PC-3 (cell line): ENCODE results near the gene PXMP4. TPM values are rescaled to one million over a fixed set of nuclear protein-coding genes. Genes with fewer than 3 reads are reported as not detected.

ENCODE experiments used
- ATAC-seq: fragments of 200-7000 bp; cut with Tn5 transposase; 2 replicates; pipeline ENCODE4 v1.9.1; 2020; ENCODE audit warnings: mild to moderate bottlenecking, moderate library complexity
- BruUV-seq: library from RNA; stranded (reverse); fragments of 400-500 nt; replicated peaks from 2 replicates; lab custom pipeline; 2021; lab: Mats Ljungman, UMichigan
- CTCF ChIA-PET: fragments of 300-600 bp; sonication (Branson Sonifier 250); formaldehyde crosslinking; loops from one replicate; lab custom pipeline; 2022; ENCODE audit warnings: antibody characterized with exemption; lab: Charles Lee
- POLR2A ChIA-PET: fragments of 300-600 bp; sonication (Branson Sonifier 250); formaldehyde crosslinking; loops from one replicate; lab custom pipeline; 2022; ENCODE audit warnings: antibody characterized with exemption; ENCODE audit not compliant: unreplicated experiment; lab: Charles Lee
- DNase-seq: peaks from one replicate; pipeline ENCODE4 v3.0.0-alpha.2; 2015
- H2AFZ ChIP-seq: fragments of 300-600 bp; sonication (generic); 2 replicates; pipeline ENCODE4 v1.6.0; 2016; ENCODE audit warnings: antibody characterized with exemption, low read length
- H3F3A ChIP-seq: fragments of 300-600 bp; sonication (generic); one replicate; pipeline ENCODE4 v1.6.0; 2017; ENCODE audit warnings: antibody characterized with exemption, low read length, control low read depth, mild to moderate bottlenecking; ENCODE audit not compliant: unreplicated experiment
- H3K27ac ChIP-seq: fragments of 300-600 bp; sonication (generic); 2 replicates; pipeline ENCODE4 v1.5.1; 2016; ENCODE audit warnings: mild to moderate bottlenecking, low read length
- H3K27me3 ChIP-seq: fragments of 300-600 bp; sonication (generic); 2 replicates; pipeline ENCODE4 v1.6.1; 2016; ENCODE audit warnings: low read length, mixed read lengths
- H3K36me3 ChIP-seq: fragments of 300-600 bp; sonication (generic); 2 replicates; pipeline ENCODE4 v1.6.1; 2016; ENCODE audit warnings: low read depth, mixed run types, low read length, mixed read lengths
- H3K4me1 ChIP-seq: fragments of 300-600 bp; sonication (generic); 2 replicates; pipeline ENCODE4 v1.5.1; 2016; ENCODE audit warnings: low read length; ENCODE audit not compliant: insufficient read depth
- H3K4me2 ChIP-seq: fragments of 300-600 bp; sonication (generic); 2 replicates; pipeline ENCODE4 v1.6.0; 2016; ENCODE audit warnings: low read length
- H3K4me3 ChIP-seq: fragments of 300-600 bp; sonication (generic); 2 replicates; pipeline ENCODE4 v1.5.1; 2016; ENCODE audit warnings: mild to moderate bottlenecking, low read length, mixed read lengths
- H3K79me2 ChIP-seq: fragments of 300-600 bp; sonication (generic); 2 replicates; pipeline ENCODE4 v1.6.1; 2017; ENCODE audit warnings: low read length, mixed read lengths
- H3K9ac ChIP-seq: fragments of 300-600 bp; sonication (generic); 2 replicates; pipeline ENCODE4 v1.6.0; 2016; ENCODE audit warnings: mild to moderate bottlenecking, low read length
- H3K9me2 ChIP-seq: fragments of 300-600 bp; sonication (generic); replicated peaks from 2 replicates; pipeline ENCODE4 v1.6.1; 2016; ENCODE audit warnings: mixed run types, low read length, mixed read lengths
- H3K9me3 ChIP-seq: fragments of 300-600 bp; sonication (generic); 2 replicates; pipeline ENCODE4 v1.6.1; 2016; ENCODE audit warnings: low read length, mixed read lengths
- H4K20me1 ChIP-seq: fragments of 300-600 bp; sonication (generic); 2 replicates; pipeline ENCODE4 v1.6.1; 2016; ENCODE audit warnings: low read length, mixed read lengths
- CTCF ChIP-seq: fragments of 300-600 bp; sonication (generic); conservative IDR thresholded peaks from 2 replicates; pipeline ENCODE4 v1.5.1; 2017; ENCODE audit warnings: antibody characterized with exemption, low read depth, mild to moderate bottlenecking, low read length
- EZH2 ChIP-seq: fragments of 300-600 bp; sonication (generic); IDR thresholded peaks from one replicate; pipeline ENCODE4 v1.6.1; 2017; ENCODE audit warnings: antibody characterized with exemption, mild to moderate bottlenecking, low read length; ENCODE audit not compliant: unreplicated experiment
- EZH2phosphoT487 ChIP-seq: fragments of 300-600 bp; sonication (generic); IDR thresholded peaks from 2 replicates; pipeline ENCODE4 v1.6.1; 2018; ENCODE audit warnings: mild to moderate bottlenecking, antibody characterized with exemption, low read length, borderline replicate concordance
- intact Hi-C: fragments of 100-400 bp; cut with micrococcal nuclease; formaldehyde crosslinking; loops from 2 replicates; pipeline ENCODE4 v1.9.0; 2023
- total RNA-seq: library from RNA; depleted of rRNA; stranded (reverse); fragments of >200 nt; gene quantifications from 2 replicates; pipeline ENCODE4 v1.2.3, GENCODE V29; 2014

Gene PXMP4
- total RNA-seq, 1 experiment from 2014 or later: not detected

GRCh38 chr20:33687370-33687915 is 32.7 kb downstream of the PXMP4 start:
- ATAC-seq: no peak
- H3K9me3 ChIP-seq: no peaks in the 10 kb centered on the region
- no peaks in the 10 kb centered on the region for H3K9me2 ChIP-seq
- CTCF ChIA-PET: no interaction called here
- H3K4me2 ChIP-seq: no peak overlapping the region
- H4K20me1 ChIP-seq: peaks cover 19% of the 10 kb centered on the region
- no peak for TF ChIP-seq EZH2
- no peak for TF ChIP-seq CTCF
- no peak for TF ChIP-seq EZH2phosphoT487
- BruUV-seq: no TSS peak
- no peak overlapping the region for H3K27ac ChIP-seq
- POLR2A ChIA-PET: no interaction called here
- no peak overlapping the region for H3K4me3 ChIP-seq
- no peaks in the 10 kb centered on the region for H3K36me3 ChIP-seq
- no peak for DNase-seq
- intact Hi-C loops: loop anchor here (10.0 kb wide), 1 partner anchor 97 kb away; no protein-coding TSS in a partner anchor
- H3K9ac ChIP-seq: no peak overlapping the region
- H2AFZ ChIP-seq: no peak overlapping the region
- H3K27me3 ChIP-seq: no peaks in the 10 kb centered on the region
- H3K79me2 ChIP-seq: peaks cover 28% of the 10 kb centered on the region
- no peaks in the 10 kb centered on the region for H3F3A ChIP-seq
- peaks cover 18% of the 10 kb centered on the region for H3K4me1 ChIP-seq

- Histone ChIP-seq H3K27me3 (no peaks in the 10 kb centered on the region), H3K4me2 (peak overlapping the region; percentile 79), H3K27ac (no peak overlapping the region), H3K4me3 (peak overlapping the region; percentile 51; the same call in 1 of the 2 replicates), H4K20me1 (peaks cover 21% of the 10 kb centered on the region), H3K4me1 (peaks cover 18% of the 10 kb centered on the region), H3K9me3 (no peaks in the 10 kb centered on the region), H2AFZ (peak overlapping the region; percentile 95), H3K79me2 (peaks cover 33% of the 10 kb centered on the region), H3F3A (no peaks in the 10 kb centered on the region), H3K36me3 (no peaks in the 10 kb centered on the region), H3K9me2 (no peaks in the 10 kb centered on the region), H3K9ac (no peak overlapping the region)
- TF ChIP-seq EZH2phosphoT487: no peak
- TF ChIP-seq EZH2: no peak
- no peak for TF ChIP-seq CTCF
- intact Hi-C loops: loop anchor here (10.0 kb wide), 1 partner anchor 98 kb away; no protein-coding TSS in a partner anchor
- BruUV-seq: no TSS peak
- ATAC-seq (no peak), DNase-seq (no peak)
- CTCF ChIA-PET: no interaction called here
- POLR2A ChIA-PET: interaction anchor here (0.6 kb wide), 1 partner anchor 8 kb away, joined by 16 read pairs; no protein-coding TSS in a partner anchor
Measured at GRCh38 chr20:33686984-33687366, 33.1 kb downstream of the PXMP4 start.
